Effector memory CD4-positive, alpha-beta T cell (primary cell): ENCODE results near the gene PCNT.
"Not testable (repeated sequence)": the region's sequence is repeated elsewhere in the genome, so short reads cannot be mapped to it uniquely, and the experiment has no call there.

Source experiments
- DNase-seq, 3 donors: peaks; one replicate each; pipeline ENCODE4 v3.0.0-alpha.2; 2020
- H3K27ac ChIP-seq: 2 replicates; pipeline ENCODE4 v1.7.0; 2013; ENCODE audit warnings: mild to moderate bottlenecking, low read length, moderate library complexity; ENCODE audit not compliant: insufficient read depth, poor library complexity, severe bottlenecking
- H3K27me3 ChIP-seq: replicated peaks from 2 replicates; pipeline ENCODE4 v1.7.0; 2013; ENCODE audit warnings: mild to moderate bottlenecking, low read length; ENCODE audit not compliant: insufficient read depth, control insufficient read depth, poor library complexity, severe bottlenecking
- H3K36me3 ChIP-seq: 2 replicates; pipeline ENCODE4 v1.7.0; 2013; ENCODE audit warnings: mild to moderate bottlenecking, low read length, moderate library complexity; ENCODE audit not compliant: control insufficient read depth, insufficient read depth
- H3K4me1 ChIP-seq: 2 replicates; pipeline ENCODE4 v1.7.0; 2013; ENCODE audit warnings: low read length, mild to moderate bottlenecking; ENCODE audit not compliant: control insufficient read depth, insufficient read depth, poor library complexity, severe bottlenecking
- H3K4me3 ChIP-seq: 2 replicates; pipeline ENCODE4 v1.7.0; 2013; ENCODE audit warnings: low read length, low read depth, mild to moderate bottlenecking; ENCODE audit not compliant: insufficient read depth, poor library complexity, severe bottlenecking
- H3K9me3 ChIP-seq: 2 replicates; pipeline ENCODE4 v1.7.0; 2013; ENCODE audit warnings: mild to moderate bottlenecking, low read length, moderate library complexity; ENCODE audit not compliant: control insufficient read depth

Gene PCNT

GRCh38 chr21:46439906-46440305, 116.0 kb downstream of the PCNT start:
- no peak for DNase-seq
- H3K4me3 ChIP-seq, result no peak overlapping the region
- H3K4me1 ChIP-seq, result no peaks in the 10 kb centered on the region
- no peaks in the 10 kb centered on the region for H3K27me3 ChIP-seq
- H3K27ac ChIP-seq, result no peak overlapping the region
- H3K9me3 ChIP-seq, result no peaks in the 10 kb centered on the region
- H3K36me3 ChIP-seq, result peaks cover 42% of the 10 kb centered on the region

GRCh38 chr21:46441331-46441730, 117.4 kb downstream of the PCNT start:
- H3K4me3 ChIP-seq, result no peak overlapping the region
- no peaks in the 10 kb centered on the region for H3K9me3 ChIP-seq
- no peak overlapping the region for H3K27ac ChIP-seq
- peaks cover 41% of the 10 kb centered on the region for H3K36me3 ChIP-seq
- no peaks in the 10 kb centered on the region for H3K27me3 ChIP-seq
- DNase-seq, result no peak
- no peaks in the 10 kb centered on the region for H3K4me1 ChIP-seq

GRCh38 chr21:46441961-46442498, 118.1 kb downstream of the PCNT start:
- H3K4me3 ChIP-seq, result no peak overlapping the region
- H3K36me3 ChIP-seq, result peaks cover 34% of the 10 kb centered on the region
- H3K9me3 ChIP-seq, result no peaks in the 10 kb centered on the region
- no peak overlapping the region for H3K27ac ChIP-seq
- H3K27me3 ChIP-seq, result no peaks in the 10 kb centered on the region
- no peak for DNase-seq
- no peaks in the 10 kb centered on the region for H3K4me1 ChIP-seq

GRCh38 chr21:46442938-46443337, 119.0 kb downstream of the PCNT start:
- Histone ChIP-seq H3K9me3 (no peaks in the 10 kb centered on the region), H3K36me3 (peaks cover 30% of the 10 kb centered on the region), H3K4me1 (no peaks in the 10 kb centered on the region), H3K27me3 (no peaks in the 10 kb centered on the region), H3K4me3 (no peak overlapping the region), H3K27ac (no peak overlapping the region)
- no peak for DNase-seq

- no peak for DNase-seq
- Histone ChIP-seq H3K4me1 (no peaks in the 10 kb centered on the region), H3K9me3 (peaks cover 4% of the 10 kb centered on the region), H3K27me3 (no peaks in the 10 kb centered on the region), H3K36me3 (peaks cover 25% of the 10 kb centered on the region), H3K4me3 (no peak overlapping the region), H3K27ac (no peak overlapping the region)
Observed at GRCh38 chr21:46443910-46444309, 120.0 kb downstream of the PCNT start.

GRCh38 chr21:46448108-46448507, 124.2 kb downstream of the PCNT start:
- H3K9me3 ChIP-seq, result peaks cover 4% of the 10 kb centered on the region
- no peak for DNase-seq
- no peaks in the 10 kb centered on the region for H3K27me3 ChIP-seq
- H3K4me3 ChIP-seq, result no peak overlapping the region
- no peaks in the 10 kb centered on the region for H3K36me3 ChIP-seq
- no peak overlapping the region for H3K27ac ChIP-seq
- H3K4me1 ChIP-seq, result no peaks in the 10 kb centered on the region

- H3K36me3 ChIP-seq, H3K27ac ChIP-seq: not testable (repeated sequence)
Observed at GRCh38 chr21:46448855-46449254, 124.9 kb downstream of the PCNT start.

GRCh38 chr21:46452710-46453109, 128.8 kb downstream of the PCNT start:
- Histone ChIP-seq H3K4me3 (no peak overlapping the region), H3K27me3 (no peaks in the 10 kb centered on the region), H3K4me1 (peaks cover 8% of the 10 kb centered on the region), H3K36me3 (no peaks in the 10 kb centered on the region), H3K9me3 (peaks cover 4% of the 10 kb centered on the region), H3K27ac (no peak overlapping the region)
- no peak for DNase-seq

More at GRCh38 chr21:46448855-46449254, 124.9 kb downstream of the PCNT start:
- not testable (repeated sequence) for DNase-seq, H3K9me3 ChIP-seq, H3K4me1 ChIP-seq, H3K27me3 ChIP-seq, H3K4me3 ChIP-seq

GRCh38 chr21:46454142-46454541, 130.2 kb downstream of the PCNT start:
- Histone ChIP-seq H3K27me3 (no peaks in the 10 kb centered on the region), H3K4me3 (no peak overlapping the region), H3K27ac (no peak overlapping the region), H3K4me1 (peaks cover 10% of the 10 kb centered on the region), H3K36me3 (no peaks in the 10 kb centered on the region), H3K9me3 (no peaks in the 10 kb centered on the region)
- no peak for DNase-seq

GRCh38 chr21:46454634-46455390, 130.9 kb downstream of the PCNT start:
- Histone ChIP-seq H3K4me1 (peaks cover 13% of the 10 kb centered on the region), H3K4me3 (no peak overlapping the region), H3K36me3 (no peaks in the 10 kb centered on the region), H3K27me3 (no peaks in the 10 kb centered on the region), H3K9me3 (no peaks in the 10 kb centered on the region), H3K27ac (no peak overlapping the region)
- DNase-seq, result no peak
